Neuron (in vitro differentiated cells): ENCODE measurements around the gene OR4C15.

Experiments
- H2AFZ ChIP-seq: one replicate; pipeline ENCODE4 v1.6.1; 2013; ENCODE audit warnings: low read depth, mild to moderate bottlenecking, inconsistent platforms, low read length, moderate library complexity
- H3K27me3 ChIP-seq: one replicate; pipeline ENCODE4 v1.6.1; 2013; ENCODE audit warnings: low read length; ENCODE audit not compliant: insufficient read depth
- H3K36me3 ChIP-seq: one replicate; pipeline ENCODE4 v1.6.1; 2013; ENCODE audit warnings: low read length; ENCODE audit not compliant: insufficient read depth
- H3K4me1 ChIP-seq: one replicate; pipeline ENCODE4 v1.6.1; 2013; ENCODE audit warnings: low read length; ENCODE audit not compliant: insufficient read depth
- H3K4me3 ChIP-seq: 2 replicates; pipeline ENCODE4 v1.5.1; 2013; ENCODE audit warnings: mild to moderate bottlenecking, low read length, moderate library complexity
- H3K9me3 ChIP-seq: one replicate; pipeline ENCODE4 v1.6.1; 2013; ENCODE audit warnings: low read length

OR4C15 gene

DNA sequence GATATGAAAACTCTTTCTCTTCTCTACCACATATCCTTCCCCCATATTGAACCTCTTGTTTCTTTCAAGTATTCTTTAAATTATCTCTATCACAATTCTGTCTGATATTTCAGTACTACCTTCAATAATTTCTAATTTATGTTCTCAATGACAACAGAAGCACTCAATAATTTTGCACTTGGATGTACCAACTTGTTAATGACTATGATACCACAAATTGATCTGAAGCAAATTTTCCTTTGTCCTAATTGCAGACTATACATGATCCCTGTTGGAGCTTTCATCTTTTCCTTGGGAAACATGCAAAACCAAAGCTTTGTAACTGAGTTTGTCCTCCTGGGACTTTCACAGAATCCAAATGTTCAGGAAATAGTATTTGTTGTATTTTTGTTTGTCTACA is at the start of gene OR4C15:
Gene OR4C15, plus strand, starts transcription at position 301 of the 400 bp plus-strand sequence. Its CDS starts 0 bp downstream, at position 301.
- Histone ChIP-seq H3K9me3 (no peaks in the 10 kb centered on the region), H3K4me3 (no peak within 1 kb of the TSS), H3K4me1 (no peaks in the 10 kb centered on the region), H3K27me3 (no peaks in the 10 kb centered on the region), H3K36me3 (no peaks in the 10 kb centered on the region), H2AFZ (no peak within 1 kb of the TSS)

DNA sequence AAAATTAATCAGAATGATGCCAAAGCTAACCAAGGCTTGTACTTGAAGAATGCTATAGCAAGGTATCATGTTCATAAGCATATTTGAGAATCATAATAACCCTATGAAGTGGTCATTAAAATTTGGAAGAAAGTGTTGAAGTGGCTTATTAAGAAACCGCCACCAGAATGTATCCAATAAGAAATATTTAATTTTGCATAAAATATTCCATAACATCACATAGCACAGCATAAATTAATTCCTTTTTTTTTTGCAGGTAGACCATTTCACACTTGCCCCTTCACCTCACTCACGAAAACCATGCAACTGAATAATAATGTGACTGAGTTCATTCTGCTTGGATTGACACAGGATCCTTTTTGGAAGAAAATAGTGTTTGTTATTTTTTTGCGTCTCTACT is 17.6 kb downstream of the OR4C15 start, which contains the start of gene OR4C16:
Gene OR4C16, plus strand, starts transcription at position 301 of the 400 bp plus-strand sequence. Its CDS starts 0 bp downstream, at position 301.
- no peak within 1 kb of the TSS for H3K4me3 ChIP-seq
- H3K36me3 ChIP-seq = no peaks in the 10 kb centered on the region
- no peaks in the 10 kb centered on the region for H3K9me3 ChIP-seq
- H2AFZ ChIP-seq = no peak within 1 kb of the TSS
- no peaks in the 10 kb centered on the region for H3K27me3 ChIP-seq
- H3K4me1 ChIP-seq = no peaks in the 10 kb centered on the region

DNA sequence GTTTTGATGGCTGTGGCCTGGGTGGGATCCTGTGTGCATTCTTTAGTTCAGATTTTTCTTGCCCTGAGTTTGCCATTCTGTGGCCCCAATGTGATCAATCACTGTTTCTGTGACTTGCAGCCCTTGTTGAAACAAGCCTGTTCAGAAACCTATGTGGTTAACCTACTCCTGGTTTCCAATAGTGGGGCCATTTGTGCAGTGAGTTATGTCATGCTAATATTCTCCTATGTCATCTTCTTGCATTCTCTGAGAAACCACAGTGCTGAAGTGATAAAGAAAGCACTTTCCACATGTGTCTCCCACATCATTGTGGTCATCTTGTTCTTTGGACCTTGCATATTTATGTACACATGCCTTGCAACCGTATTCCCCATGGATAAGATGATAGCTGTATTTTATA is 18.3 kb downstream of the OR4C15 start:
- H3K4me1 ChIP-seq = no peaks in the 10 kb centered on the region
- no peak overlapping the region for H2AFZ ChIP-seq
- no peaks in the 10 kb centered on the region for H3K27me3 ChIP-seq
- H3K36me3 ChIP-seq = no peaks in the 10 kb centered on the region
- no peak overlapping the region for H3K4me3 ChIP-seq
- H3K9me3 ChIP-seq = no peaks in the 10 kb centered on the region
